Sigmoid colon (tissue), 4 donors: ENCODE results near the gene HVCN1.

Experiments used
- POLR2A ChIP-seq, 2 donors: fragments of 450-650 bp; IDR thresholded peaks; one replicate each; pipeline ENCODE4 v1.6.1; 2016; ENCODE audit warnings: antibody characterized with exemption in 2 of 2, mild to moderate bottlenecking in 2 of 2, moderate library complexity in 2 of 2
- POLR2AphosphoS5 ChIP-seq, 4 donors: sonication (generic); formaldehyde crosslinking; IDR thresholded peaks; one replicate each; pipeline ENCODE4 v1.6.1; 2017; ENCODE audit warnings: antibody characterized with exemption in 4 of 4
- TF ChIP-seq, protein P1 (sequence below), 4 experiments: fragments of 450-650 bp in 3 of 4; fragments of 200-600 bp in 1 of 4; IDR thresholded peaks; one replicate each; pipeline ENCODE4 v1.5.1; 2016 to 2019; ENCODE audit warnings: antibody characterized with exemption in 4 of 4, mild to moderate bottlenecking in 3 of 4, moderate library complexity in 2 of 4

DNA sequence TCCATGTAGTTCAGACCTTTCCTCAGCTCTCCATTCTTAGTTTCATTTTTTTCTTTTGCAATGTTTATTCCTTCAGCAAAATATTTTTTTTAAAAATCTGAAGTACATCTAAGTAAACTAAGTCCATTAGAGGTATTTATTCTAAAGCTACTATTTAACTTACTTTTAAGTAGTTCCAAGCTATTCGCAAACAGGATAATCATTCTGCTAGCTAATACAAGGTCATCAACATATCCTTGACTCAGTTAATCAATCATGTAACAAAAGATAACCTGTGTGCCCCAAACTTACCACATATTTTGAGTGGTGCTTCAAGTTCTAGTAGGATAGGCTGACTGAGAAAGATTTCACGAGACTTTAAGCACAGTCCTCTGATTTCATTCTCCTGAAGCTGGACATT lies 42.6 kb upstream of the HVCN1 start:
- TF ChIP-seq POLR2A (IDR thresholded peaks at IDR 0.05) (no peak), POLR2AphosphoS5 (IDR thresholded peaks at IDR 0.05) (no peak)
- TF ChIP-seq, protein P1, sequence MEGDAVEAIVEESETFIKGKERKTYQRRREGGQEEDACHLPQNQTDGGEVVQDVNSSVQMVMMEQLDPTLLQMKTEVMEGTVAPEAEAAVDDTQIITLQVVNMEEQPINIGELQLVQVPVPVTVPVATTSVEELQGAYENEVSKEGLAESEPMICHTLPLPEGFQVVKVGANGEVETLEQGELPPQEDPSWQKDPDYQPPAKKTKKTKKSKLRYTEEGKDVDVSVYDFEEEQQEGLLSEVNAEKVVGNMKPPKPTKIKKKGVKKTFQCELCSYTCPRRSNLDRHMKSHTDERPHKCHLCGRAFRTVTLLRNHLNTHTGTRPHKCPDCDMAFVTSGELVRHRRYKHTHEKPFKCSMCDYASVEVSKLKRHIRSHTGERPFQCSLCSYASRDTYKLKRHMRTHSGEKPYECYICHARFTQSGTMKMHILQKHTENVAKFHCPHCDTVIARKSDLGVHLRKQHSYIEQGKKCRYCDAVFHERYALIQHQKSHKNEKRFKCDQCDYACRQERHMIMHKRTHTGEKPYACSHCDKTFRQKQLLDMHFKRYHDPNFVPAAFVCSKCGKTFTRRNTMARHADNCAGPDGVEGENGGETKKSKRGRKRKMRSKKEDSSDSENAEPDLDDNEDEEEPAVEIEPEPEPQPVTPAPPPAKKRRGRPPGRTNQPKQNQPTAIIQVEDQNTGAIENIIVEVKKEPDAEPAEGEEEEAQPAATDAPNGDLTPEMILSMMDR (IDR thresholded peaks at IDR 0.05) = no peak
